Measurements from ENCODE around the gene PAPLN. TPM values are rescaled to one million over a fixed set of nuclear protein-coding genes. Genes with fewer than 3 reads are reported as not detected.
A peak's percentile ranks its signal among the peaks of the same experiment; 100 is the strongest.

Gene PAPLN
- total RNA-seq, 1 donor from 2014 or later = 4.1 TPM

DNA sequence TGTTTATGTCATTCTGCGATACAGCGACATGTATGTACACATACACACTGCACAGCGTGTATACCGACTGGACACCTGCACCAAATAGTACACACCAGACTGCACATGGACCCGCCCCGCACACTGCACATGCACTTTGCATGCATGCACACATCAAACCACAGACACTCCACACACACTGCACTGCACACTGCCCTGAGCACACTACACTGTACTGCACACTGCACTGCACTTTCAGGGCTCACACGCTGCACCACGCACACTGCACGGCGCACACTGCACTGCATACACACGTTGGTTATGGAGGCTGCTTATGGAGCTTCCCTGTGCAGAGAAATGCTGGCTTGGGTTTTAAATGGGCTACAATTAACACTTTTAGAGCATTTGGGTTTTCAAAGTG, 1.6 kb downstream of the PAPLN start:
- H3K4me1 Mint-ChIP-seq = peaks cover 39% of the 10 kb centered on the region
- TF ChIP-seq, protein P1, sequence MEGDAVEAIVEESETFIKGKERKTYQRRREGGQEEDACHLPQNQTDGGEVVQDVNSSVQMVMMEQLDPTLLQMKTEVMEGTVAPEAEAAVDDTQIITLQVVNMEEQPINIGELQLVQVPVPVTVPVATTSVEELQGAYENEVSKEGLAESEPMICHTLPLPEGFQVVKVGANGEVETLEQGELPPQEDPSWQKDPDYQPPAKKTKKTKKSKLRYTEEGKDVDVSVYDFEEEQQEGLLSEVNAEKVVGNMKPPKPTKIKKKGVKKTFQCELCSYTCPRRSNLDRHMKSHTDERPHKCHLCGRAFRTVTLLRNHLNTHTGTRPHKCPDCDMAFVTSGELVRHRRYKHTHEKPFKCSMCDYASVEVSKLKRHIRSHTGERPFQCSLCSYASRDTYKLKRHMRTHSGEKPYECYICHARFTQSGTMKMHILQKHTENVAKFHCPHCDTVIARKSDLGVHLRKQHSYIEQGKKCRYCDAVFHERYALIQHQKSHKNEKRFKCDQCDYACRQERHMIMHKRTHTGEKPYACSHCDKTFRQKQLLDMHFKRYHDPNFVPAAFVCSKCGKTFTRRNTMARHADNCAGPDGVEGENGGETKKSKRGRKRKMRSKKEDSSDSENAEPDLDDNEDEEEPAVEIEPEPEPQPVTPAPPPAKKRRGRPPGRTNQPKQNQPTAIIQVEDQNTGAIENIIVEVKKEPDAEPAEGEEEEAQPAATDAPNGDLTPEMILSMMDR (conservative IDR thresholded peaks at IDR 0.05) = no peak
- H3K27me3 Mint-ChIP-seq (ENCODE audit: low read depth) = peaks cover 81% of the 10 kb centered on the region

DNA sequence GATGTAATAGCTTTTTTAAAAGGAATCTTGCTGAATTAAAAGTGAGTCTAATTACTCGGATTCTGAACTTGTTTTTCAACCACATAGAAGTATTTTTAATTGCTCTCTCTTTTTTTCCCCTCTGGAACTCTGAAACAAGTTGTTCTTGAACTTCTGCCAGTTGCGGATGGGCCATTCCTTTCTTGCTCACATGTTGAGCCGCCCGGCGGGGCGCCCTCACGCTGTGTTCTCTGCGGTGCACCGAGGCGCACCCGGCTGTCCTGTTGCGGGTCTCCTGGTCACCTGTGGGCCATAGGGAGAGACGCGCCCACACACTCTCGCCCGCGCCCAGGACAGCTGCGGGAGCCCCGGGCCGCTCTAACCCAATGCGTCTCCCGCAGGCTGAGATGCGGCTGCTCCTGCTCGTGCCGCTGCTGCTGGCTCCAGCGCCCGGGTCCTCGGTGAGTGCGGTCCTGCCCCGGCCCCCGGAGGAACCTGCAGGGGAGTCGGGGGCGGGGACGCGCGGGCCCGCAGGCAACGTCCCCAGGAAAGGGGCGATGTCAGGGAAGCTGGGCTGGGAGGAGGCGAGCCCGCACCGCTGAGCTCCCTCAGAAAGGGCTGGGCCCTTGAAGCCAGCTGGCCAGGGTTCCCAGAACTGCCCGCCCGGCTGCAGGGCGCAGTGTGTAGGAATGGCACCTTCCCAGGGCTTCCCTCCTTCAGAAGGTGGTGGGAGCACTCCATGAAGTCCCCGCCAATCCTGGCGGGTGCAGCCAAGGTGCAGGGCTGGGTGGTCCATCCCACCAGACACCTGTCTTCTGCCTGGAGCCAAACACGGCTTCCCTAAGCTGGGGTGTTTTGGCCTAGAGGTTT, 2.3 kb downstream of the PAPLN start:
- no peak for DNase-seq (ENCODE audit: low read depth, low spot score)
- Mint-ChIP-seq H3K4me3 (peak overlapping the region; percentile 61), H3K27me3 (ENCODE audit: low read depth) (peaks cover 78% of the 10 kb centered on the region), H3K36me3 (ENCODE audit: low read depth) (peaks cover 2% of the 10 kb centered on the region), H3K9me3 (no peaks in the 10 kb centered on the region), H3K4me1 (peaks cover 37% of the 10 kb centered on the region), H3K27ac (ENCODE audit: unreplicated experiment) (no peak overlapping the region)
- TF ChIP-seq, protein P1 (conservative IDR thresholded peaks at IDR 0.05) = no peak

More for the DNA sequence above, 1.6 kb downstream of the PAPLN start:
- no peak overlapping the region for H3K27ac Mint-ChIP-seq (ENCODE audit: unreplicated experiment)
- H3K9me3 Mint-ChIP-seq = no peaks in the 10 kb centered on the region
- H3K4me3 Mint-ChIP-seq = peak overlapping the region; percentile 70
- DNase-seq (ENCODE audit: low read depth, low spot score) = no peak
- H3K36me3 Mint-ChIP-seq (ENCODE audit: low read depth) = peaks cover 2% of the 10 kb centered on the region

DNA sequence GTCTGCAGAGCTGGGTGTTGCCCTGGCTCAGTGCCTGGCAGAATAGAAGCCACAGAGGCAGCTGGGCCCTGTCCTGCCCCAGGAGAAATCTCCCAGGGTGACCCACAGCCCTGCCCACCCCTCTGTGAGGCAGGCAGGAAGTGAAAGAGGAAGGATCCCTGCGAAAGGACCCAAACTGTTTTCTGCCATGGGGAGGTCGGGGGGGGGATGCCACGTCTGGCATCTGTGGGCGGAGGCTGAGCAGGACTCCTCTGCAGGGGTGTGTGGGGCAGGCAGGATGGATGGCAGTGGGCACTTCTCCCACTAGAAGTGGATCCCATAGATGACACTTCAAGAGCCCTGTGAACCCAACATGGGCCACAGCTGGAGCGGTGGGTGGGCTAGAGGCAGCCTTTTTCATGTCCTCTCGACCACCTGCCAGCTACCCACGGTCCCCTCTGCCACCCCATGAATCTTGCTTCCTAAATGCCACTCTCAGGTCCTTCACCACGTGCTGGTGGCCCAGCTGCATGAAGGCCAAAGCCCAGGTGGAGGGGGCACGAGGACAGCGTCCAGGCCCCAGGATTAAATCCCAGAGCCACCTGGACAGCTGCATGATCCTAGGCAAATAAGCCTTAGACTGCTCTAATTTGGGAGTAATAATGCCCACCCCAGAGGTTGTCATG, 3.6 kb downstream of the PAPLN start:
- H3K27me3 Mint-ChIP-seq (ENCODE audit: low read depth) = peaks cover 65% of the 10 kb centered on the region
- TF ChIP-seq, protein P1 (conservative IDR thresholded peaks at IDR 0.05) = no peak
- H3K4me1 Mint-ChIP-seq = peaks cover 23% of the 10 kb centered on the region
- no peak overlapping the region for H3K4me3 Mint-ChIP-seq
- no peak overlapping the region for H3K27ac Mint-ChIP-seq (ENCODE audit: unreplicated experiment)
- no peaks in the 10 kb centered on the region for H3K9me3 Mint-ChIP-seq
- no peak for DNase-seq (ENCODE audit: low read depth, low spot score)
- H3K36me3 Mint-ChIP-seq (ENCODE audit: low read depth) = peaks cover 2% of the 10 kb centered on the region

DNA sequence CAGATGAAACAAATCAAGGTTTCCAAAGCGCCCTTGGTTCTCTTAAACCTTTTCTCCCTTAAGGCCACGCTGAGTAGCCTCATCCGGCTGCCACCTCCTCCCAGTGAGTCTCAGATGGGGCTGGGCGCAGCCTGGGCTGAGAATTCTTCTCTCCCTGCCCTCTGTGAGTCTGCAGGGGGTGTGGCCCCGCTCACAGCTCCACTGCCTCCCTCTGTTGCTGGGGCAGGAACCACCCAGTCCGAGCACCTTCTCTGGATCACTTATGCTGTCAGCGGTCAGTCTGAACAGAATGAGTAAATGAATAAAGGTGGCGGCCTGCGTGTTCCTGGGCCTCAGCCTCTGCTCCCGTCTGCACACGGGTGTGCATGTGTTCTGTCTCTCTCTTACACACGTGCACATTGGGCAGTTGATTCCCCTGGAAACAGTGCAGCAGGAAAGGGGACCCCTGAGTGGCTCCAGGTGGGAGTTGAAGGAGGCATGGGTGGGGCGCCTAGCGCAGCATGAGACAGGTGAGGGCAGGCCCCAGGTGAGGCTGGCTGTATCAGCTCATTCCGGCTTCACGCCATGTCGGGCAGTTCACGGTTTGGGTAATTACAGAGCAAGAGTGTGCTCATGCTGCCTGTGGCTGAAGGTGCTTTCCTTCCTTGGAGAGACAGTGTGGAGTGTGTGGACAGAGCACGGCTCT, 4.3 kb downstream of the PAPLN start:
- no peak for DNase-seq (ENCODE audit: low read depth, low spot score)
- H3K27ac Mint-ChIP-seq (ENCODE audit: unreplicated experiment) = no peak overlapping the region
- H3K27me3 Mint-ChIP-seq (ENCODE audit: low read depth) = peaks cover 58% of the 10 kb centered on the region

DNA sequence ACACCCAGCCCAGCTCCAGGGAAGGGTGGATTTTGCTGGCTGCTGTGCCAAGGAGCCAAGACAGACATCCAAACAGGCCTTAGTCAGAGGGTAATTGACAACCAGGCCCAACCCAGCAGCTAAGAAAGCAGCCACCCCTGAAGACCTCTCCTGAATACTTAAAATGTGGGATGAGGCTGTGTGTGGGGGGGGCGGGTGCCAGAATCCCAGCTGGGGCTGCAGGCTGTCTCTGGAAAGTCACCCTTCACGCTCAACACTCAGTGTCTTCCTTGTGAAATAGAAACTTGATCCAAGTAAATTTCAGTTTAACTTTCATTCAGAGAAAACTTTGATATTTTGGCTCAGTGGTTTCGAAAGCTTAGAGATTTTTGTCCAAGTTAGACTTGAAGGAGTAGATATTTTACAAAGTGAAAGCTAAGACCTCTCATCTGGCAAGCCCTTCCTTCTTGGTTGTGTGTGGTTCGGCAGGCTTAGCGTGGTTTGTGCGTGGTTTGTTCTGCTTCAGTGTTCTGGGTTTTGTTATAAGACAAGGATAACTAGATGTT, 5.1 kb downstream of the PAPLN start:
- no peak overlapping the region for H3K4me3 Mint-ChIP-seq
- TF ChIP-seq, protein P1 (conservative IDR thresholded peaks at IDR 0.05) = no peak
- H3K27me3 Mint-ChIP-seq (ENCODE audit: low read depth) = peaks cover 51% of the 10 kb centered on the region
- H3K27ac Mint-ChIP-seq (ENCODE audit: unreplicated experiment) = peak overlapping the region; percentile 35
- no peak for DNase-seq (ENCODE audit: low read depth, low spot score)
- no peaks in the 10 kb centered on the region for H3K36me3 Mint-ChIP-seq (ENCODE audit: low read depth)
- H3K9me3 Mint-ChIP-seq = no peaks in the 10 kb centered on the region
- H3K4me1 Mint-ChIP-seq = peaks cover 16% of the 10 kb centered on the region

More for the DNA sequence above, 4.3 kb downstream of the PAPLN start:
- H3K9me3 Mint-ChIP-seq = no peaks in the 10 kb centered on the region
- H3K36me3 Mint-ChIP-seq (ENCODE audit: low read depth) = peaks cover 2% of the 10 kb centered on the region
- TF ChIP-seq, protein P1 (conservative IDR thresholded peaks at IDR 0.05) = no peak
- peaks cover 20% of the 10 kb centered on the region for H3K4me1 Mint-ChIP-seq
- H3K4me3 Mint-ChIP-seq = peak overlapping the region; percentile 20
